GM23248 (cell line): ENCODE measurements around the gene SEC22A.

Experiments used
- EZH2 ChIP-seq: fragments of 200-600 bp; sonication (generic); IDR thresholded peaks from 2 replicates; pipeline ENCODE4 v1.6.1; 2018; ENCODE audit warnings: antibody characterized with exemption, mild to moderate bottlenecking; ENCODE audit not compliant: insufficient read depth, poor library complexity, severe bottlenecking
- EZH2phosphoT487 ChIP-seq: fragments of 200-600 bp; sonication (generic); IDR thresholded peaks from 2 replicates; pipeline ENCODE4 v1.6.1; 2018; ENCODE audit warnings: antibody characterized with exemption, moderate library complexity, mild to moderate bottlenecking, low read depth; ENCODE audit not compliant: insufficient read depth

DNA sequence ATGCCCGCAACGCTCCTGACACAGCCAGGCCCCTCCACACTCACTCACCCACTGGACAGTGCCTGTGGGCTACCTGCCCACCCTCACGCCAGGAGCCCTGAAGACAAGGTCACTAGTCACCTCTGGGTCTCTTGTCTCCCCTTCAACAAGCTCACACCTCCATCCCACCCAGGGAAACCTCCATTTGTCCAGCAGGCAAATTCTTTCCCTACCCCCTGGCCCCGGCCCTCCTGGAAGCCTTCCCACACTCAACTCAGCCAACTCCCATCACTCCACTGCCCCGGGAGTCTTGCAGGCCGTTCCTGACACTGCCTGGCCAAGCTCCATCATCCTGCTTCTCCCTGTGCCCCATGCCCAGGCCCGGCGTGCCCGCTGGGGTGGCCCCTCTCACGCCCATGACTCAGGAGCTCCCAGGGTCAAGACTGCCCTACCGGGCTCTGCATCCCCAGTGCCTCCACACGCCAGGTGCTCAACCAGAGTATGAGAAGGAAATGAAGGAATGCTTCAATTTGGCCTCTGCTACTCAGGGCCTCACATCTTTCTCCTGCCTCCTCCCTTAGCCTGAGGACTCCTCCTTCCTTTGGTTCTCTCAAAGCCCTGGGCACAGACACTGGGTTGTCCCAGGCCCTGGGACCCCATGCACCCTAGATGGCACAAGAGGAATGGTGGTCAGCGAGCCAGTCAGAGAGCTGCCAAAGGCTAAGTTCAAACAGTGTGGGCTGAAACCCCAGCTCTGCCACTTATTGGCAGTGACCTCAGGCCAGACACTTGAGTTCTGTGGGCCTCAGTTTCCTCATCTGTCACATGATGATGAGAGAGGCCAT lies 88.6 kb downstream of the SEC22A start:
- TF ChIP-seq EZH2 (no peak), EZH2phosphoT487 (no peak)
